AG09319 (cell line): ENCODE results near the gene MAP3K20.

Experiments
- DNase-seq: peaks from one replicate; pipeline ENCODE4 v3.0.0-alpha.2; 2010; ENCODE audit warnings: low read depth; ENCODE audit errors: extremely low read depth
- CTCF ChIP-seq: IDR thresholded peaks from 2 replicates; pipeline ENCODE4 v1.5.1; 2011; ENCODE audit warnings: low read depth, mild to moderate bottlenecking, inconsistent platforms, low read length, moderate library complexity

Gene MAP3K20

GRCh38 chr2:173185437-173185836 is 109.8 kb downstream of the MAP3K20 start:
- DNase-seq = no peak
- TF ChIP-seq CTCF = no peak

- no peak for DNase-seq
- TF ChIP-seq CTCF = no peak
Measured at GRCh38 chr2:173187941-173188788, 112.5 kb downstream of the MAP3K20 start.

- no peak for DNase-seq
Measured at GRCh38 chr2:173191601-173192000, 116.0 kb downstream of the MAP3K20 start.

GRCh38 chr2:173192071-173192470 is 116.4 kb downstream of the MAP3K20 start:
- no peak for DNase-seq
- TF ChIP-seq CTCF = no peak

More at GRCh38 chr2:173191601-173192000, 116.0 kb downstream of the MAP3K20 start:
- TF ChIP-seq CTCF = no peak

DNA sequence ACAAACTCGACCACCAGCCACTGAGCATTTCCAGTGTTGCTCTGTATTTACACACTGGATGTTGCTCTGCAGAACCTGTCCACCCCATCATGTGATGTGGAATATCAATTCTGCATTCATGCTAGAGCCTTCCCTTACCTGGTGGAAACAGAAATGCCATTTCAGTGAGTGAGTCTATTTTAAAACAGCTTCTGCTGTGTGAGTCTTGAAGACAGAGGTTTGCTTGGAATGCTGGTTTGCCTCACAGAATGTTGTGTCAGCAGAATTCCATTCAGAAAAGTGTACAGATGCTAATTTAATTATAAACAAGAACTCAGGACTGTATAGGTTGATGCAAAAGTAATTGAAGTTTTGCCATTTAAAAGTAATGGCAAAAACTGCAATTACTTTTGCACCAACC is 118.3 kb downstream of the MAP3K20 start:
- no peak for DNase-seq
- TF ChIP-seq CTCF = no peak

DNA sequence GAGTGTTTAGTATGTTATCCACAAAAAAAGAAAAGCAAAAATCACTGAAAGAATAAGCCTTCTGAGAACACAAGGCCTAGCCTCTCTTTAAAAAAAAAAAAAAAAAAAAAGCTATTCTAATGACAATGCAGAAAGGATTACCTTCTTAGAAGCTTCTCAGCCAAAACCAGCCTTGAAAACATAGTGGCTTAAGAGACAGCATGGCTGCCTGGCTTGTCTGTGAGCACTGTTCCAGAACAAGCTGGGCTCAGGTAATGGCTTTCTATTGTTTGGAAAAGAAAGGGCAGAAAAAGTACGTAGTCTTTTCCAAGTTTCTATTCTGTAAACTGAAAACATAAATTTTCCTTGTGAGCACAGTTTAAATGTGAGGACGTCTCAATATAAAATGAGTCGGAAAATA is 119.5 kb downstream of the MAP3K20 start:
- no peak for TF ChIP-seq CTCF
- no peak for DNase-seq

GRCh38 chr2:173196080-173196479 is 120.4 kb downstream of the MAP3K20 start:
- no peak for TF ChIP-seq CTCF
- DNase-seq = no peak
